Keratinocyte (primary cell): ENCODE measurements around the gene SLC19A1. TPM values are rescaled to one million over a fixed set of nuclear protein-coding genes. Genes with fewer than 3 reads are reported as not detected.

Source experiments
- DNase-seq: peaks from one replicate; pipeline ENCODE4 v3.0.0-alpha.2; 2011; ENCODE audit warnings: low read depth, missing footprints, low spot score
- FAIRE-seq: peaks from 2 replicates; lab custom pipeline; 2011; peaks lifted over from hg19 to GRCh38; lab: Jason Lieb, UNC
- H2AFZ ChIP-seq: 2 replicates; pipeline ENCODE4 v1.6.0; 2012; ENCODE audit warnings: low read length, control low read depth, inconsistent platforms; ENCODE audit not compliant: control insufficient read depth
- H3K27ac ChIP-seq: 2 replicates; pipeline ENCODE4 v1.5.1; 2011; ENCODE audit warnings: low read length; ENCODE audit not compliant: control insufficient read depth, insufficient read depth
- H3K27me3 ChIP-seq: 3 replicates; pipeline ENCODE4 v1.6.0; 2011; ENCODE audit warnings: low read length; ENCODE audit not compliant: control insufficient read depth, insufficient read depth; ENCODE audit errors: extremely low read depth
- H3K36me3 ChIP-seq, 2 experiments: 2 replicates in 1 of 2; 3 replicates in 1 of 2; pipeline ENCODE4 v1.5.1; 2011; ENCODE audit warnings: low read length in 2 of 2, mild to moderate bottlenecking in 1 of 2; ENCODE audit not compliant: control insufficient read depth in 2 of 2, insufficient read depth in 2 of 2; ENCODE audit errors: extremely low read depth in 1 of 2
- H3K4me1 ChIP-seq: 3 replicates; pipeline ENCODE4 v1.5.1; 2011; ENCODE audit warnings: low read length; ENCODE audit not compliant: control insufficient read depth, insufficient read depth; ENCODE audit errors: extremely low read depth
- H3K4me2 ChIP-seq: 3 replicates; pipeline ENCODE4 v1.6.0; 2011; ENCODE audit warnings: low read depth, low read length; ENCODE audit not compliant: control insufficient read depth, insufficient read depth; ENCODE audit errors: extremely low read depth
- H3K4me3 ChIP-seq, 3 experiments: fragments of 200-600 bp in 1 of 3; sonication (generic) in 1 of 3; 2 replicates in 2 of 3; 3 replicates in 1 of 3; pipeline ENCODE4 v1.5.1; 2011 to 2016; ENCODE audit warnings: low read length in 3 of 3, mild to moderate bottlenecking in 3 of 3, control low read depth in 2 of 3, inconsistent platforms in 1 of 3, low read depth in 1 of 3, mixed read lengths in 1 of 3, mixed run types in 1 of 3, moderate library complexity in 1 of 3; ENCODE audit not compliant: control insufficient read depth in 2 of 3, insufficient read depth in 2 of 3; ENCODE audit errors: extremely low read depth in 1 of 3
- H3K79me2 ChIP-seq: 2 replicates; pipeline ENCODE4 v1.6.0; 2012; ENCODE audit warnings: low read length; ENCODE audit not compliant: control insufficient read depth, insufficient read depth
- H3K9ac ChIP-seq: 3 replicates; pipeline ENCODE4 v1.6.0; 2011; ENCODE audit warnings: low read length; ENCODE audit not compliant: control insufficient read depth, insufficient read depth; ENCODE audit errors: extremely low read depth
- H3K9me1 ChIP-seq: 3 replicates; pipeline ENCODE4 v1.6.0; 2011; ENCODE audit warnings: low read length; ENCODE audit not compliant: control insufficient read depth, insufficient read depth; ENCODE audit errors: extremely low read depth
- H3K9me3 ChIP-seq: 2 replicates; pipeline ENCODE4 v1.5.1; 2012; ENCODE audit warnings: low read depth, low read length; ENCODE audit not compliant: control insufficient read depth
- H4K20me1 ChIP-seq: 3 replicates; pipeline ENCODE4 v1.6.0; 2011; ENCODE audit warnings: low read length; ENCODE audit not compliant: control insufficient read depth, insufficient read depth; ENCODE audit errors: extremely low read depth
- CTCF ChIP-seq, 3 experiments: IDR thresholded peaks in 1 of 3; conservative IDR thresholded peaks in 1 of 3; optimal IDR thresholded peaks in 1 of 3; 2 replicates in 2 of 3; 3 replicates in 1 of 3; pipeline versions ENCODE3 to v1.5.1; 2011; ENCODE audit warnings: low read length in 3 of 3, mild to moderate bottlenecking in 3 of 3, moderate library complexity in 2 of 3, control low read depth in 1 of 3, inconsistent platforms in 1 of 3; ENCODE audit not compliant: insufficient read depth in 2 of 3; ENCODE audit errors: extremely low read depth in 1 of 3
- EZH2 ChIP-seq: IDR thresholded peaks from one replicate; pipeline ENCODE4 v1.6.1; 2012; ENCODE audit warnings: inconsistent platforms, mild to moderate bottlenecking, low read length, moderate library complexity
- dilution Hi-C: fragments of 300-500 bp; cut with MboI; formaldehyde crosslinking; loops from one replicate; pipeline ENCODE4 v1.7.0; 2020; ENCODE audit warnings: low sequenced_read_pairs; ENCODE audit not compliant: extremely low pct_ligation_motif_present
- polyA plus RNA-seq, 5 experiments: library from polyadenylated mRNA; depleted of rRNA in 3 of 5; stranded (reverse) in 3 of 5; stranded (forward) in 1 of 5; unstranded in 1 of 5; fragments of >200 nt; gene quantifications; 1 replicate in 1 of 5; 2 replicates in 3 of 5; 3 replicates in 1 of 5; pipeline versions ENCODE4 v1.2.1 to v1.2.3, GENCODE V29; 2011 to 2012; ENCODE audit warnings: missing spikeins in 2 of 5, low read depth in 1 of 5, low replicate concordance in 1 of 5

SLC19A1 gene
- polyA plus RNA-seq, 1 donor (not counting 4 experiments of a cell fraction or from before 2014, with no cell fraction given) = 3.8 TPM

GRCh38 chr21:45580181-45580575, 37.9 kb upstream of the SLC19A1 start:
- Histone ChIP-seq H3K27me3 (no peaks in the 10 kb centered on the region), H3K4me2 (no peak overlapping the region), H3K9me1 (no peaks in the 10 kb centered on the region), H3K79me2 (no peaks in the 10 kb centered on the region), H3K4me1 (no peaks in the 10 kb centered on the region), H2AFZ (no peak overlapping the region), H4K20me1 (no peaks in the 10 kb centered on the region), H3K36me3 (no peaks in the 10 kb centered on the region), H3K4me3 (no peak overlapping the region), H3K9me3 (peaks cover 2% of the 10 kb centered on the region), H3K27ac (no peak overlapping the region), H3K9ac (no peak overlapping the region)
- no peak for DNase-seq
- no peak for TF ChIP-seq EZH2
- TF ChIP-seq CTCF (optimal IDR thresholded peaks at IDR 0.05 in 1 of 3, IDR thresholded peaks at IDR 0.05 in 1 of 3, conservative IDR thresholded peaks at IDR 0.05 in 1 of 3; ENCODE audit: extremely low read depth in 1 of 3, insufficient read depth in 2 of 3, low read length in 3 of 3) = no peak
- dilution Hi-C loops = no loop called here
- FAIRE-seq = no peak

- DNase-seq = no peak
- Histone ChIP-seq H3K79me2 (no peaks in the 10 kb centered on the region), H3K27me3 (no peaks in the 10 kb centered on the region), H3K9me3 (peaks cover 2% of the 10 kb centered on the region), H3K4me1 (no peaks in the 10 kb centered on the region), H3K27ac (no peak overlapping the region), H2AFZ (no peak overlapping the region), H3K4me2 (no peak overlapping the region), H3K36me3 (no peaks in the 10 kb centered on the region), H3K9me1 (no peaks in the 10 kb centered on the region), H4K20me1 (no peaks in the 10 kb centered on the region), H3K9ac (no peak overlapping the region), H3K4me3 (no peak overlapping the region)
- TF ChIP-seq CTCF (optimal IDR thresholded peaks at IDR 0.05 in 1 of 3, IDR thresholded peaks at IDR 0.05 in 1 of 3, conservative IDR thresholded peaks at IDR 0.05 in 1 of 3; ENCODE audit: extremely low read depth in 1 of 3, insufficient read depth in 2 of 3, low read length in 3 of 3) = no peak
- TF ChIP-seq EZH2 = no peak
- FAIRE-seq = no peak
- dilution Hi-C loops = no loop called here
Observed at GRCh38 chr21:45579383-45580180, 37.3 kb upstream of the SLC19A1 start.
